HS-27A (cell line): ENCODE measurements around the gene EDNRA.
A peak's percentile ranks its signal among the peaks of the same experiment; 100 is the strongest.

Source experiments
- DNase-seq: peaks from one replicate; pipeline ENCODE4 v3.0.0-alpha.2; 2012; ENCODE audit warnings: low read depth, missing footprints

The EDNRA gene

GRCh38 chr4:147542229-147542990, 61.5 kb downstream of the EDNRA start:
- DNase-seq = no peak

DNA sequence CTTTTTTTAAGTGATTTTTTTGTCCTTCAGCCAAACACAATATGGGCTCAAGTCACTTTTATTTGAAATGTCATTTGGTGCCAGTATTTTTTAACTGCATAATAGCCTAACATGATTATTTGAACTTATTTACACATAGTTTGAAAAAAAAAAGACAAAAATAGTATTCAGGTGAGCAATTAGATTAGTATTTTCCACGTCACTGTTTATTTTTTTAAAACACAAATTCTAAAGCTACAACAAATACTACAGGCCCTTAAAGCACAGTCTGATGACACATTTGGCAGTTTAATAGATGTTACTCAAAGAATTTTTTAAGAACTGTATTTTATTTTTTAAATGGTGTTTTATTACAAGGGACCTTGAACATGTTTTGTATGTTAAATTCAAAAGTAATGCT, 62.1 kb downstream of the EDNRA start:
- no peak for DNase-seq

DNA sequence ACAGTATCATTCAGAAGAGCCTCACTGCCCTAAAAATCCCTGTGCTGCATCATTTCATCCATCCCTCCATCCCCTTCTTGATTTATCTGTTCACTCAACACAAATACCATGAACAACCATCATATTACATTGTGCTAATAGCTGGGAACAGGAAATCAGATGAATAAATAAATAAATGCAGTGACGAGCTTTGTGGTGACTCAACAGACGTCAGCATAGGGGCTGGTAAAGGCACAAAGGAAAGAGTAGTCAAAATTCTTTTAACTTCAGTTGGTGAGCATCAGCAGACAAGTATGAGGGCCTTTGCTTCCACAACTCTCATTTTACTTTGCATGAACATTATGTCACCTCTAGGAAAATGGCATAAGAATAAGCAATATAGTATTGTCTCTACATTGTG, 65.5 kb downstream of the EDNRA start:
- peak; percentile 82 for DNase-seq

GRCh38 chr4:147547314-147548056, 66.6 kb downstream of the EDNRA start:
- DNase-seq = peak; percentile 64

- DNase-seq = no peak
Measured at GRCh38 chr4:147548256-147548655, 67.4 kb downstream of the EDNRA start.

DNA sequence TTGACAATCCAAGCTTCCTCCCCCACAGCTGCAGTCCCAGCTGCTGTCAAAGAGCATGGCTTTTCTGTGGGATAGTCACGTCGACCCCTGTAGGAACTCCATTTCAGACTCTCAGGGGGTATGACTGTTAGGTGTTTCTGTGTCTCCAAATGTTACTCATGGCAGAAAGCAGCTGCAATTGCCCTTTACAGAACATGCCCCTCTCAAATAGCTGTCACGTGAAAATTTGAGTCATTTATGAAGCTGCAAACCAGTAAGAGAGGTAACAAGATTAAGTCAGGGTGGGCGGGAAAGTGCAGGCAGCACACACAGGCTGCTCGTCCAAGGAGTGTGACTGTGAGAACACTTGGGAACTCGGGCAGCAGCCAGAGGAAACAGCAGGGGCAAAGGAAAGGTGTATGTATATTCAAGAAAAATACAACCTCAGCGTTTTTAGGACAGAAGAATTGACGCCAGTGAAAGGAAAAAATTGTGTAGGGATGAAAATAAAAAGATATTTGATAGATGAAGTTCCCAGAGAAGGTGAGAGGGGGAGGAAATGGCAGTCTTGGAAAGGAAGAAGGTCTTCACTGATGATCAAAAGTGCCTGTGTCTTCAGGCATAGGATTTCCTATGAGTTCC, 69.8 kb downstream of the EDNRA start:
- DNase-seq = no peak

- DNase-seq = no peak
Measured at GRCh38 chr4:147560625-147561024, 79.7 kb downstream of the EDNRA start.

- no peak for DNase-seq
Measured at GRCh38 chr4:147566762-147567161, 85.9 kb downstream of the EDNRA start.

- DNase-seq = no peak
Measured at GRCh38 chr4:147567276-147567675, 86.4 kb downstream of the EDNRA start.

DNA sequence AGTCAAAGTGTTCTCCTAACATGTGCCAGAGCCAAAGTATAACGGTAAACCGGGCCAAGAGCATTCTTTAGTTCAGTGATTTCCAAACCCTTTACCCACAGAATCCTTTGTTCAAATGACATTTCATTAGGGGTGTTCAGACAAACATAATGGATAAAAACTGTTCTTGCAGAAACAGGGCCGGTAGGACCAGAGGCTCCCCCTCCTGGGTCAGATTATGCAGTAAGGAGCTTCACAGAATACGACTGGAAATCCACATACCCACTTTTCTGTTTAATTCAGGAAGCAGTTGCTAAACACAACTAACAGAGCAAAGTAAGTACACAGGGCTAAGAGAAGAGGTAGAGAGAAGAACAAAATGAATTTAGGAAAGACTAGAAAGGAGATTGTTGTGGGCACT, 89.7 kb downstream of the EDNRA start:
- DNase-seq = no peak

DNA sequence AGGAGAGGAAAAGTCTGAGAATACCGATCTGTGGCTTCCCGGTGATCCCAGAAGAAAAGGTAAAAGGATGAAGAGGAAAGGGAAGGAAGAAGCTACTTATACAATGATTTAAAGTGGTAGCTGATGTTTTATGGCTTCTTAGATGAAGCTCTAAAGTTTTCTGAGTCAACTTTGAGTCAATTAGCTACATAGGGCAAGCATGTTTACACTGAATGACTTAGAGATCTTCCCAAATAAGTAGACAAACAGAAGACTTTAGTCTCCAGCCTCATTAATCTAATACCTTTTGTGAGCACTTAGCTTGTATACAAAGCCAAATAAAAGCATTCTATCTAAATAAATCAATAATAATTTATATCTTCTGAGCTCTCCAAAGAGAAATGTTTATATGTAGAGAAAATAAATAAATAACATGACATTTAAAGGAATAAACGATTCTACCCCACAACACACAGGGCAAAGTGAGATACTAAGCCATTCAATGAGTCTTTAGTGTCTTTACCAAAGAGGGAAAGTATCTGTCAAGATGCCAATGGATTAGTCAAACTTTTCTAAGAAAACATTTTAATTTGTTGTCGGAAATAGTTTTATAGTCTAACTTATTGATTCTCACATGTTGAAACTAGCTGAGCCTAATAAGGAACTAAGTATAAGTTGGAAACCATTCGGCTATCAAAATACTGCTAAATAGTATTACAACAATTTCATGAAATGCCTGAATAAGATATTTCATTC, 90.3 kb downstream of the EDNRA start:
- no peak for DNase-seq

DNA sequence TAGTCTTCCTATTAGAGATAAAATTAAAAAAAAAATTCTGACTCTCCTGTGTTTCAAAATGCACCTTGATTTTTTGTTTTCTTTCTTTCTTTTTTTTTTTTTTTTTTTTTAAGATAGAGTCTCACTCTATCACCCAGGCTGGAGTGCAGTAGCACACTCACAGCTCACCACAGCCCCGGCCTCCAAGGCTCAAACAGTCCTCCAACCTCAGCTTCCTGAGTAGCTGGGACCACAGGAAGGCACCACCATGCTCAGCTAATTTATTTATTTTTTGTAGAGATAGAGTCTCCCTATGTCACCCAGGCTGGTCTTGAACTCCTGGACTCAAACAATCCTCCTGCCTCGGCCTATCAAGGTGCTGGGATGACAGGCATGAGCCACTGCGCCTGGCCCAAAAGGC, 95.2 kb downstream of the EDNRA start:
- DNase-seq = no peak

DNA sequence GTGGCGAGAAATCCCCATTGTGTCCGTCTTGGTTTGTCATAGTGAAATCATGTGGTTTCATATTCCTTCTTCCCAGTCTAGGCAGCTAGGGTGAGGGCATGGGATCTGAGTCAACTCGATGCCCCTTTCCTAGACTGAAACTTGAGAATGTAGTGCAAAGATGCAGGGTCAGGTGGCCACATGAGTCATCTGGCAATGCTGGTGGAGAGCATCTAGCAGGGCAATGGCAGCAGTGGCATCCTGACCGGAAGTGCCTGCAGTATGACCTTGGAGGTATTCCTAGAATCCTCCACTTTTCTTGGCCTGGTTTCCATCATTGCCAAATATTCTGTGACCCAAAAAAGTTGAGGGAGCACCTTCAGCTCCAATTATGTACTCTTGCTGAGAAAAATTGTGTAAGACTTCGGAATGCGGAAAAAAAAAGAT, 97.2 kb downstream of the EDNRA start:
- DNase-seq = peak; percentile 98

- no peak for DNase-seq
Measured at GRCh38 chr4:147578593-147578992, 97.7 kb downstream of the EDNRA start.

DNA sequence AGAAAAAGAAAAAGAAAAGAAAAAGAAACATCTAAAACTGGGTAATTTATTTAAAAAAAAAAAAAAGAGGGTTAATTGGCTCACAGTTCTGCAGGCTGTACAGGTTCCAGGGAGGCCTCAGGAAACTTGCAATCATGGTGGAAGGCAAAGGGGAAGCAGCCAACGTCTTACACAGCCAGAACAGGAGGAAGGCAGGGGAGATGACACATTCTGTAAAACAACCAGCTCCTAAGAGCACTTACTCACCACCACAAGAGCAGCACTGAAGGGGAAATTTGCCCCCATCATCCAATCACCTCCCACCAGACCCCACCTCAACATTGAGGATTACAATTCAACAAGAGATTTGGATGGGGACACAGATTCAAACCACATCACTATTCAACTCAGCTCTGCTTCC, 99.5 kb downstream of the EDNRA start:
- no peak for DNase-seq

- DNase-seq = no peak
Measured at GRCh38 chr4:147581606-147582350, 100.9 kb downstream of the EDNRA start.

GRCh38 chr4:147582386-147583060, 101.6 kb downstream of the EDNRA start:
- no peak for DNase-seq

DNA sequence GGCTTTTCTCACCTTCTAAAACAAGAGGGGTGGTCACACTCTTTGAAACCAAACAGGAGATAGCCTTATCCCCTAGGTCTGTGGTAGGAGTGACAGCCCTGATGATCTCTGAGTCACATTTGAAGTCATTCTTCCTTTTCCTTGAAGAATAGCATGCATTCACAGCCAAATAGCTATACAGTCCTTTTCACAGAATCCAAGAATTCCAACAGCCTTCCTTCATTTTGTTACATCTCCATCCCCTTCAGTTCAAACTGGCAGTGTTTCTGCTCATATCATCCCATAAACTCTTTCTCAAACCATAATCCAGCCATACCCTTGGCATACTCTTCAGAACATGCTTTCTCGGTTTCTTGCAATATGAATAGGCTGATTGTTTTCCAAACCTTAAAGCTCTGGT, 103.0 kb downstream of the EDNRA start:
- DNase-seq = no peak

- DNase-seq = no peak
Measured at GRCh38 chr4:147586032-147586431, 105.1 kb downstream of the EDNRA start.

DNA sequence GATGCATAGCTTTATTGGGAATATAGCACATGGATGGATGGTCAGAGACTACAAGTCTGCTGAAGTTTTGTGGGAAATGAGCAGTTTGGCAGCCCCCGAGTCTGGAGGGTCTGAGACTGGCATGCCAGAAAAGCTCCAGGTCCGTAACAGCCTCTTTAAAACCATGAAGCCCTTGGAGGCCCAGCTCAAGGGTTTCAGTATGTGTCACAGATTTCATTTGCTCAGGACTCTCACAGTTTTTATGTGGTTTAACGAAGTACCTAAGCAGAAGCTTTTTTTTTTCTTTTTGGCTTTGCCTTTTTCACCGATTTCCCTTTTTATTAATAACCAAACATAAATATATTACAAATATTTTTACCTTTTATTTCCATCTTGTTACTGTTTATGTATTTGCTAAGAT, 105.7 kb downstream of the EDNRA start:
- DNase-seq = no peak

GRCh38 chr4:147587041-147587440, 106.1 kb downstream of the EDNRA start:
- DNase-seq = no peak
